ENCODE measurements around the gene COTL1. TPM values are rescaled to one million over a fixed set of nuclear protein-coding genes. Genes with fewer than 3 reads are reported as not detected.

The COTL1 gene
- total RNA-seq, 2 experiments from 2014 or later: 125 to 232 TPM

DNA sequence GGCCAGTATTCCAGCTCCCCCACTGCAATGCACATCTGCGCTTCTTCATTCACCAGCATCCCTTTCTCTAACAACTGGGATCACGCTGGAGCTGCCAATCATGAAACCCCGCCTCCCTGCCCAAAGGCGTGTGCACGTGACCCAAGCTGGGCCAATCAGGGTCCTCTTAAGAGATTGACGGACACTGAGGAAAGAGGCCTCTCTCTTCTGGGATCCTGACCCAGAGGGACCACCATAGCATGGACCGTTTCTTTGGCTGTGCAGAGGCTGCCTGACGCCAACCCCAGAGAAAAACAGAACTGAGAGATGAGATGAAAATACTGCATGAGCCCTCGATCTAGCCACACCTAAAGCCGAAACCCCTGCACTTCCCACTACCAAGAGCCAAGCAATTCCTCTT is 32.0 kb downstream of the COTL1 start:
- H4K20me1 ChIP-seq (ENCODE audit: insufficient read depth, low read length): peaks cover 9% of the 10 kb centered on the region; the same call in 1 of the 2 replicates
- no peaks in the 10 kb centered on the region for H3K9me2 ChIP-seq (ENCODE audit: insufficient read depth, low read length)
- H3K9me3 ChIP-seq (ENCODE audit: low read length): no peaks in the 10 kb centered on the region
- intact Hi-C loops (cut with micrococcal nuclease; ENCODE audit: unreplicated experiment): no loop called here
- peaks cover 33% of the 10 kb centered on the region for H3K4me1 ChIP-seq (ENCODE audit: insufficient read depth, low read length, poor library complexity, severe bottlenecking)
- peaks cover 57% of the 10 kb centered on the region; the same call in 1 of the 2 replicates for H3K79me2 ChIP-seq (ENCODE audit: insufficient read depth, low read depth, low read length)
- H3K4me2 ChIP-seq (ENCODE audit: low read length): peak overlapping the region; percentile 68
- DNase-seq (ENCODE audit: low spot score): peak; percentile 80
- H3K36me3 ChIP-seq (ENCODE audit: insufficient read depth, low read length): peaks cover 79% of the 10 kb centered on the region
- H3K27ac ChIP-seq (ENCODE audit: low read depth, low read length, poor library complexity, severe bottlenecking): peak overlapping the region; percentile 69
- peak overlapping the region; percentile 45 for H3K4me3 ChIP-seq (ENCODE audit: low read depth, low read length, poor library complexity, severe bottlenecking)
- ChIA-PET POLR2A (interaction anchor here (0.6 to 2.2 kb wide), 4 partner anchors 9 to 34 kb away, joined by 3 to 10 read pairs (median 5); no protein-coding TSS in a partner anchor), CTCF (ENCODE audit: unreplicated experiment) (no interaction called here)
- no TSS peak for BruUV-seq (replicated peaks)
- peak overlapping the region; percentile 49; the same call in 1 of the 2 replicates for H2AFZ ChIP-seq (ENCODE audit: low read length)
- TF ChIP-seq, protein P1, sequence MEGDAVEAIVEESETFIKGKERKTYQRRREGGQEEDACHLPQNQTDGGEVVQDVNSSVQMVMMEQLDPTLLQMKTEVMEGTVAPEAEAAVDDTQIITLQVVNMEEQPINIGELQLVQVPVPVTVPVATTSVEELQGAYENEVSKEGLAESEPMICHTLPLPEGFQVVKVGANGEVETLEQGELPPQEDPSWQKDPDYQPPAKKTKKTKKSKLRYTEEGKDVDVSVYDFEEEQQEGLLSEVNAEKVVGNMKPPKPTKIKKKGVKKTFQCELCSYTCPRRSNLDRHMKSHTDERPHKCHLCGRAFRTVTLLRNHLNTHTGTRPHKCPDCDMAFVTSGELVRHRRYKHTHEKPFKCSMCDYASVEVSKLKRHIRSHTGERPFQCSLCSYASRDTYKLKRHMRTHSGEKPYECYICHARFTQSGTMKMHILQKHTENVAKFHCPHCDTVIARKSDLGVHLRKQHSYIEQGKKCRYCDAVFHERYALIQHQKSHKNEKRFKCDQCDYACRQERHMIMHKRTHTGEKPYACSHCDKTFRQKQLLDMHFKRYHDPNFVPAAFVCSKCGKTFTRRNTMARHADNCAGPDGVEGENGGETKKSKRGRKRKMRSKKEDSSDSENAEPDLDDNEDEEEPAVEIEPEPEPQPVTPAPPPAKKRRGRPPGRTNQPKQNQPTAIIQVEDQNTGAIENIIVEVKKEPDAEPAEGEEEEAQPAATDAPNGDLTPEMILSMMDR (conservative IDR thresholded peaks at IDR 0.05; ENCODE audit: low read length): no peak
- TF ChIP-seq EZH2phosphoT487 (IDR thresholded peaks at IDR 0.05; ENCODE audit: borderline replicate concordance, low read depth, low read length): no peak

DNA sequence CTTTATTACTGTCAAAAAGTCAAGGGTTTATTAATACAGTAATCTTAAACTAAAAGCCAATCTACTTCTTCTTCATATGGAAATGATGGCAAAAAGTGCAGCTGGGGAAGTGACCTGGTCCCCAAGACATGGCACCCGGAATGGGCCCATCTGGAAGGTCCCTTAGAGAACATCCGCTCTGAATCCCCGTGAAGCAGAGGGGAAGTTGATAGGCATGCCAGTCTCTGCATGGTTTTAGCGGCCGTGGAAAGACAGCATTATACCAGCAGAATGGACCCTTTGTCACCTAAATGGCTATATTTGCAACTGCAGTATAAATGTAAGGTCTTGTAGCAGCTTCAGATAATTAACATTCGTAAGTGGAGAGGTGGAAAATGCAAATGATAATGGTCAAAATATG is 32.4 kb downstream of the COTL1 start:
- ChIA-PET POLR2A (interaction anchor here (0.9 to 2.2 kb wide), 3 partner anchors 9 to 15 kb away, joined by 3 to 10 read pairs (median 7); no protein-coding TSS in a partner anchor), CTCF (ENCODE audit: unreplicated experiment) (no interaction called here)
- H3K9me3 ChIP-seq (ENCODE audit: low read length): no peaks in the 10 kb centered on the region
- peaks cover 75% of the 10 kb centered on the region for H3K36me3 ChIP-seq (ENCODE audit: insufficient read depth, low read length)
- DNase-seq (ENCODE audit: low spot score): peak; percentile 50
- peak overlapping the region; percentile 49; the same call in 1 of the 2 replicates for H2AFZ ChIP-seq (ENCODE audit: low read length)
- H3K79me2 ChIP-seq (ENCODE audit: insufficient read depth, low read depth, low read length): peaks cover 52% of the 10 kb centered on the region; the same call in 1 of the 2 replicates
- peaks cover 33% of the 10 kb centered on the region for H3K4me1 ChIP-seq (ENCODE audit: insufficient read depth, low read length, poor library complexity, severe bottlenecking)
- no TSS peak for BruUV-seq (replicated peaks)
- H3K27ac ChIP-seq (ENCODE audit: low read depth, low read length, poor library complexity, severe bottlenecking): peak overlapping the region; percentile 69
- no peak for TF ChIP-seq EZH2phosphoT487 (IDR thresholded peaks at IDR 0.05; ENCODE audit: borderline replicate concordance, low read depth, low read length)
- TF ChIP-seq, protein P1 (conservative IDR thresholded peaks at IDR 0.05; ENCODE audit: low read length): no peak
- peak overlapping the region; percentile 68 for H3K4me2 ChIP-seq (ENCODE audit: low read length)
- H4K20me1 ChIP-seq (ENCODE audit: insufficient read depth, low read length): peaks cover 9% of the 10 kb centered on the region; the same call in 1 of the 2 replicates
- no peaks in the 10 kb centered on the region for H3K9me2 ChIP-seq (ENCODE audit: insufficient read depth, low read length)
- H3K4me3 ChIP-seq (ENCODE audit: low read depth, low read length, poor library complexity, severe bottlenecking): peak overlapping the region; percentile 45
- intact Hi-C loops (cut with micrococcal nuclease; ENCODE audit: unreplicated experiment): no loop called here

DNA sequence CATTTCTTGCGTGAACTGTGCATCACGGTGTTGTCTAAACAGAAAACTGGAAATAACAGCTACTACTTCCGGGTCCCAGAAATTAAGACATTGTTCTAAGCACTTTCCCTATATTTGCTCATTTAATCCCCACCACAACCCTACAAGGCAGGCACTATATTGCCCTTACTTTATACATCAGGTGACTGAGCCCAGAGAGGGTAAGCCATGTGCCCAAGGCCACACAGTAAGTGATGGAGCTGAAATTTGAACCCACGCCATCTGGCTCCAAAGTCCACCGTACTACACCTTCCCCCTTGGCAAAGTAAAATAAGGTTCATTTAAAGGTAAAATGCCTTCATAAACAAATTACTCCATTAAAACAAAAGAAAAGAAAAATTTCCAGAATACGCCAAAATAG is 33.2 kb downstream of the COTL1 start:
- TF ChIP-seq EZH2phosphoT487 (IDR thresholded peaks at IDR 0.05; ENCODE audit: borderline replicate concordance, low read depth, low read length): no peak
- TF ChIP-seq, protein P1 (conservative IDR thresholded peaks at IDR 0.05; ENCODE audit: low read length): no peak
- H3K4me3 ChIP-seq (ENCODE audit: low read depth, low read length, poor library complexity, severe bottlenecking): no peak overlapping the region
- no TSS peak for BruUV-seq (replicated peaks)
- H3K4me2 ChIP-seq (ENCODE audit: low read length): no peak overlapping the region
- H3K36me3 ChIP-seq (ENCODE audit: insufficient read depth, low read length): peaks cover 75% of the 10 kb centered on the region
- intact Hi-C loops (cut with micrococcal nuclease; ENCODE audit: unreplicated experiment): no loop called here
- no peak overlapping the region for H2AFZ ChIP-seq (ENCODE audit: low read length)
- POLR2A ChIA-PET: interaction anchor here (2.2 kb wide), 1 partner anchor 13 kb away, joined by 10 read pairs; no protein-coding TSS in a partner anchor
- peaks cover 9% of the 10 kb centered on the region; the same call in 1 of the 2 replicates for H4K20me1 ChIP-seq (ENCODE audit: insufficient read depth, low read length)
- peaks cover 33% of the 10 kb centered on the region for H3K4me1 ChIP-seq (ENCODE audit: insufficient read depth, low read length, poor library complexity, severe bottlenecking)
- peak overlapping the region; percentile 69 for H3K27ac ChIP-seq (ENCODE audit: low read depth, low read length, poor library complexity, severe bottlenecking)
- no peaks in the 10 kb centered on the region for H3K9me3 ChIP-seq (ENCODE audit: low read length)
- H3K79me2 ChIP-seq (ENCODE audit: insufficient read depth, low read depth, low read length): peaks cover 45% of the 10 kb centered on the region; the same call in 1 of the 2 replicates
- DNase-seq (ENCODE audit: low spot score): no peak
- no peaks in the 10 kb centered on the region for H3K9me2 ChIP-seq (ENCODE audit: insufficient read depth, low read length)
- CTCF ChIA-PET (ENCODE audit: unreplicated experiment): no interaction called here

All from OCI-LY7 (cell line).